Astrocyte (in vitro differentiated cells and primary cell): Measurements from ENCODE around the gene BPIFB6.

Experiments used
- EZH2 ChIP-seq: IDR thresholded peaks from 2 replicates; pipeline ENCODE4 v1.6.1; 2012; ENCODE audit warnings: mild to moderate bottlenecking, low read length, inconsistent platforms; ENCODE audit not compliant: insufficient read depth
- TF ChIP-seq, protein P1 (sequence below): IDR thresholded peaks from 2 replicates; pipeline ENCODE4 v1.5.1; 2011; ENCODE audit warnings: low read depth, mild to moderate bottlenecking, inconsistent platforms, low read length, moderate library complexity; ENCODE audit not compliant: insufficient read depth

DNA sequence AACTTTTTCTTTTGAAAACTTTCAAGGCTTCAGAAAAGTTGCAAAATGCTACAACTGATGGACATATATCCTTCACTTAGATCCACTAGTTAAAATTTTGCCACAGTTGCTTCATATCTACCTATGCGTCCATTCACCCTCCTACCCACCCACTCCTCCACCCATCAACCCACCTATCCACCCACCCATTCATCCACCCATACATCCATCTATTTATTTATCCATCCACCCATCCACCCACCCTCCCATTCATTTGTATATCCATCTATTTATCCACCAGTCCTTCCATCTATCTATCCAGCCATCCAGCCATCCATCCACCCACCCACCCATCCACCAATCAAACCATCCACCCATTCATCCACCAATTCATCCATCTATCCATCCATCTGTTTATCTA lies 61.6 kb downstream of the BPIFB6 start:
- TF ChIP-seq, protein P1, sequence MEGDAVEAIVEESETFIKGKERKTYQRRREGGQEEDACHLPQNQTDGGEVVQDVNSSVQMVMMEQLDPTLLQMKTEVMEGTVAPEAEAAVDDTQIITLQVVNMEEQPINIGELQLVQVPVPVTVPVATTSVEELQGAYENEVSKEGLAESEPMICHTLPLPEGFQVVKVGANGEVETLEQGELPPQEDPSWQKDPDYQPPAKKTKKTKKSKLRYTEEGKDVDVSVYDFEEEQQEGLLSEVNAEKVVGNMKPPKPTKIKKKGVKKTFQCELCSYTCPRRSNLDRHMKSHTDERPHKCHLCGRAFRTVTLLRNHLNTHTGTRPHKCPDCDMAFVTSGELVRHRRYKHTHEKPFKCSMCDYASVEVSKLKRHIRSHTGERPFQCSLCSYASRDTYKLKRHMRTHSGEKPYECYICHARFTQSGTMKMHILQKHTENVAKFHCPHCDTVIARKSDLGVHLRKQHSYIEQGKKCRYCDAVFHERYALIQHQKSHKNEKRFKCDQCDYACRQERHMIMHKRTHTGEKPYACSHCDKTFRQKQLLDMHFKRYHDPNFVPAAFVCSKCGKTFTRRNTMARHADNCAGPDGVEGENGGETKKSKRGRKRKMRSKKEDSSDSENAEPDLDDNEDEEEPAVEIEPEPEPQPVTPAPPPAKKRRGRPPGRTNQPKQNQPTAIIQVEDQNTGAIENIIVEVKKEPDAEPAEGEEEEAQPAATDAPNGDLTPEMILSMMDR: no peak
- TF ChIP-seq EZH2: no peak
